H9 (cell line): ENCODE results near the gene SKP2. TPM values are rescaled to one million over a fixed set of nuclear protein-coding genes. Genes with fewer than 3 reads are reported as not detected.

ENCODE experiments used
- DNase-seq: peaks from one replicate; pipeline ENCODE4 v3.0.0-alpha.2; 2017
- H2AFZ ChIP-seq: one replicate; pipeline ENCODE4 v1.6.1; 2013; ENCODE audit warnings: mild to moderate bottlenecking, low read length, control low read depth, moderate library complexity
- H2AK5ac ChIP-seq: 2 replicates; pipeline ENCODE4 v1.6.1; 2013; ENCODE audit warnings: low read length, control low read depth, mixed read lengths; ENCODE audit not compliant: insufficient read length
- H2BK120ac ChIP-seq: one replicate; pipeline ENCODE4 v1.6.1; 2013; ENCODE audit warnings: low read depth, mild to moderate bottlenecking, low read length, control low read depth, inconsistent platforms; ENCODE audit not compliant: poor library complexity, severe bottlenecking
- H2BK12ac ChIP-seq: 2 replicates; pipeline ENCODE4 v1.6.1; 2013; ENCODE audit warnings: low read length, control low read depth, mixed read lengths, low read depth; ENCODE audit not compliant: insufficient read length
- H2BK15ac ChIP-seq: 2 replicates; pipeline ENCODE4 v1.6.1; 2013; ENCODE audit warnings: low read depth, low read length, control low read depth
- H2BK20ac ChIP-seq: one replicate; pipeline ENCODE4 v1.6.1; 2013; ENCODE audit warnings: low read depth, mild to moderate bottlenecking, low read length, control low read depth, inconsistent platforms; ENCODE audit not compliant: poor library complexity, severe bottlenecking
- H2BK5ac ChIP-seq: 2 replicates; pipeline ENCODE4 v1.6.1; 2013; ENCODE audit warnings: low read length, control low read depth, mixed read lengths; ENCODE audit not compliant: insufficient read length
- H3K14ac ChIP-seq: 2 replicates; pipeline ENCODE4 v1.6.1; 2013; ENCODE audit warnings: low read length, control low read depth; ENCODE audit not compliant: insufficient read depth
- H3K18ac ChIP-seq: 2 replicates; pipeline ENCODE4 v1.6.1; 2013; ENCODE audit warnings: low read depth, mild to moderate bottlenecking, mixed read lengths, low read length, control low read depth; ENCODE audit not compliant: insufficient read length
- H3K23ac ChIP-seq: 2 replicates; pipeline ENCODE4 v1.6.1; 2013; ENCODE audit warnings: low read length, control low read depth, mixed read lengths, low read depth; ENCODE audit not compliant: insufficient read length
- H3K23me2 ChIP-seq: 2 replicates; pipeline ENCODE4 v1.6.1; 2013; ENCODE audit warnings: low read depth, mild to moderate bottlenecking, mixed read lengths, low read length, control low read depth; ENCODE audit not compliant: insufficient read length, poor library complexity, severe bottlenecking
- H3K27ac ChIP-seq: 2 replicates; pipeline ENCODE4 v1.5.1; 2013; ENCODE audit warnings: low read length, control low read depth, mixed read lengths, low read depth; ENCODE audit not compliant: insufficient read length
- H3K27me3 ChIP-seq: 2 replicates; pipeline ENCODE4 v1.6.1; 2013; ENCODE audit warnings: low read length, control low read depth, inconsistent platforms; ENCODE audit not compliant: insufficient read depth
- H3K4ac ChIP-seq: 2 replicates; pipeline ENCODE4 v1.6.1; 2013; ENCODE audit warnings: low read depth, mild to moderate bottlenecking, control low read depth, inconsistent platforms, low read length, moderate library complexity
- H3K4me1 ChIP-seq: 2 replicates; pipeline ENCODE4 v1.6.1; 2013; ENCODE audit warnings: low read length, control low read depth, inconsistent platforms; ENCODE audit not compliant: insufficient read depth
- H3K4me2 ChIP-seq: 2 replicates; pipeline ENCODE4 v1.6.1; 2013; ENCODE audit warnings: low read length, control low read depth, mixed read lengths; ENCODE audit not compliant: insufficient read length, insufficient read depth
- H3K56ac ChIP-seq: 2 replicates; pipeline ENCODE4 v1.6.1; 2013; ENCODE audit warnings: low read depth, mild to moderate bottlenecking, mixed read lengths, low read length, control low read depth; ENCODE audit not compliant: insufficient read length
- H3K79me1 ChIP-seq: 2 replicates; pipeline ENCODE4 v1.6.1; 2013; ENCODE audit warnings: low read depth, mild to moderate bottlenecking, moderate library complexity, low read length, control low read depth, inconsistent platforms; ENCODE audit not compliant: insufficient read depth, poor library complexity, severe bottlenecking
- H3K79me2 ChIP-seq: 2 replicates; pipeline ENCODE4 v1.6.1; 2013; ENCODE audit warnings: low read length, control low read depth, inconsistent platforms; ENCODE audit not compliant: insufficient read depth
- H3K9ac ChIP-seq: 2 replicates; pipeline ENCODE4 v1.6.1; 2013; ENCODE audit warnings: low read length, control low read depth, mixed read lengths; ENCODE audit not compliant: insufficient read length; ENCODE audit errors: extremely low read depth
- H3K9me3 ChIP-seq: one replicate; pipeline ENCODE4 v1.6.1; 2013; ENCODE audit warnings: low read depth, low read length, inconsistent platforms; ENCODE audit not compliant: control insufficient read depth
- H3T11ph ChIP-seq: one replicate; pipeline ENCODE4 v1.6.1; 2013; ENCODE audit warnings: mild to moderate bottlenecking, low read length, control low read depth, inconsistent platforms
- H4K20me1 ChIP-seq: one replicate; pipeline ENCODE4 v1.6.1; 2013; ENCODE audit not compliant: control insufficient read depth, insufficient read length, insufficient read depth
- H4K5ac ChIP-seq: 2 replicates; pipeline ENCODE4 v1.6.1; 2013; ENCODE audit warnings: low read depth, mild to moderate bottlenecking, mixed read lengths, low read length, control low read depth; ENCODE audit not compliant: insufficient read length
- H4K8ac ChIP-seq: replicated peaks from 2 replicates; pipeline ENCODE4 v1.6.1; 2013; ENCODE audit warnings: low read length, control low read depth, mixed read lengths, low read depth; ENCODE audit not compliant: insufficient read length
- H4K91ac ChIP-seq: 2 replicates; pipeline ENCODE4 v1.6.1; 2013; ENCODE audit warnings: low read depth, mild to moderate bottlenecking, moderate library complexity, mixed read lengths, low read length, control low read depth; ENCODE audit not compliant: insufficient read length
- H3K27ac Mint-ChIP-seq, 3 experiments: 2 replicates in 2 of 3; 3 replicates in 1 of 3; pipeline ENCODE4 v1.8.0; 2020 to 2021; ENCODE audit warnings: mixed read lengths in 3 of 3, mild to moderate bottlenecking in 1 of 3, moderate library complexity in 1 of 3
- H3K27me3 Mint-ChIP-seq: 2 replicates; pipeline ENCODE4 v1.8.0; 2021; ENCODE audit warnings: low read depth, mild to moderate bottlenecking, moderate library complexity, mixed read lengths
- H3K36me3 Mint-ChIP-seq, 3 experiments: 2 replicates in 2 of 3; 3 replicates in 1 of 3; pipeline ENCODE4 v1.8.0; 2020 to 2021; ENCODE audit warnings: low read depth in 3 of 3, mixed read lengths in 3 of 3; ENCODE audit not compliant: insufficient read depth in 1 of 3
- H3K4me1 Mint-ChIP-seq, 2 experiments: 2 replicates each; pipeline ENCODE4 v1.8.0; 2020; ENCODE audit warnings: mixed read lengths in 2 of 2
- H3K4me3 Mint-ChIP-seq, 2 experiments: 2 replicates in 1 of 2; 3 replicates in 1 of 2; pipeline ENCODE4 v1.8.0; 2020 to 2021; ENCODE audit warnings: mild to moderate bottlenecking in 2 of 2, mixed read lengths in 2 of 2, moderate library complexity in 1 of 2
- H3K9me3 Mint-ChIP-seq, 2 experiments: 2 replicates in 1 of 2; 3 replicates in 1 of 2; pipeline ENCODE4 v1.8.0; 2020; ENCODE audit warnings: mild to moderate bottlenecking in 2 of 2, mixed read lengths in 2 of 2, moderate library complexity in 1 of 2
- CTCF ChIP-seq: fragments of 200-600 bp; sonication (generic); conservative IDR thresholded peaks from 3 replicates; pipeline ENCODE4 v1.8.0; 2021; ENCODE audit warnings: antibody characterized with exemption, mild to moderate bottlenecking
- WGBS: extraction: QIAGEN DNeasy Blood & Tissue Kit; methylation state at CpG from one replicate; pipeline ENCODE4 v1.1.7; 2013; ENCODE audit warnings: missing lambda C conversion rate, low lambda C conversion rate, mixed read lengths; ENCODE audit not compliant: insufficient read length; ENCODE audit errors: extremely low coverage; 5-methylcytosine and 5-hydroxymethylcytosine counted together
- total RNA-seq: library from RNA; stranded (reverse); gene quantifications from 2 replicates; pipeline ENCODE4 v1.2.1, GENCODE V29; 2021

The SKP2 gene
- total RNA-seq, 1 experiment from 2014 or later = 103 TPM

GRCh38 chr5:36156619-36157018 is 4.7 kb downstream of the SKP2 start:
- no peak overlapping the region for H3K23ac ChIP-seq
- no peak overlapping the region for H3T11ph ChIP-seq
- peaks cover 18% of the 10 kb centered on the region for H3K79me1 ChIP-seq
- H4K8ac ChIP-seq = no peak overlapping the region
- H2BK12ac ChIP-seq = no peak overlapping the region
- H3K27ac Mint-ChIP-seq = peak overlapping the region in 1 of 3 experiments; percentile 56; a peak in 1 of 7 replicates
- no peak overlapping the region for H4K5ac ChIP-seq
- H3K79me2 ChIP-seq = peaks cover 6% of the 10 kb centered on the region; the same call in 1 of the 2 replicates
- H2BK5ac ChIP-seq = no peak overlapping the region
- H3K27me3 ChIP-seq = no peaks in the 10 kb centered on the region
- H3K4me3 Mint-ChIP-seq = no peak overlapping the region
- no peak for DNase-seq
- H3K27ac ChIP-seq = no peak overlapping the region
- no peak overlapping the region for H3K18ac ChIP-seq
- no peak overlapping the region for H2AFZ ChIP-seq
- no peaks in the 10 kb centered on the region for H3K9me3 ChIP-seq
- peaks cover 14 to 24% of the 10 kb centered on the region in 2 experiments for H3K4me1 Mint-ChIP-seq
- 0 out of 5 replicates have a peak, but pooled peaks cover 0 to 3% of the 10 kb centered on the region in 2 experiments for H3K9me3 Mint-ChIP-seq
- H2BK15ac ChIP-seq = no peak overlapping the region
- H2BK120ac ChIP-seq = no peak overlapping the region
- H3K36me3 Mint-ChIP-seq = peaks cover 37 to 74% (median 59%) of the 10 kb centered on the region in 3 experiments; a peak in 6 of 7 replicates
- H3K27me3 Mint-ChIP-seq = no peaks in the 10 kb centered on the region
- no peak for TF ChIP-seq CTCF
- no peak overlapping the region for H2BK20ac ChIP-seq
- H3K4me2 ChIP-seq = no peak overlapping the region
- H2AK5ac ChIP-seq = no peak overlapping the region
- H3K4ac ChIP-seq = no peak overlapping the region
- no peaks in the 10 kb centered on the region for H3K4me1 ChIP-seq
- H3K14ac ChIP-seq = no peak overlapping the region
- H3K23me2 ChIP-seq = peaks cover 7% of the 10 kb centered on the region
- H4K20me1 ChIP-seq = no peaks in the 10 kb centered on the region
- no peak overlapping the region for H4K91ac ChIP-seq
- no peak overlapping the region for H3K9ac ChIP-seq
- WGBS = no CpG with 5 or more reads among the region's 1 CpG
- H3K56ac ChIP-seq = no peak overlapping the region
